Glomerular endothelial cell (primary cell): ENCODE results near the gene SAPCD2. TPM values are rescaled to one million over a fixed set of nuclear protein-coding genes. Genes with fewer than 3 reads are reported as not detected.
"Not testable (repeated sequence)": the region's sequence is repeated elsewhere in the genome, so short reads cannot be mapped to it uniquely, and the experiment has no call there.

Experiments used
- DNase-seq: peaks from one replicate; pipeline ENCODE4 v3.0.0-alpha.2; 2011; ENCODE audit warnings: low read depth, low spot score; ENCODE audit errors: extremely low read depth
- total RNA-seq: library from RNA; depleted of rRNA; stranded (reverse); fragments of >200 nt; gene quantifications from 2 replicates; pipeline ENCODE4 v1.2.3, GENCODE V29; 2015

The SAPCD2 gene
- total RNA-seq, 1 donor from 2014 or later: 6.7 TPM

DNA sequence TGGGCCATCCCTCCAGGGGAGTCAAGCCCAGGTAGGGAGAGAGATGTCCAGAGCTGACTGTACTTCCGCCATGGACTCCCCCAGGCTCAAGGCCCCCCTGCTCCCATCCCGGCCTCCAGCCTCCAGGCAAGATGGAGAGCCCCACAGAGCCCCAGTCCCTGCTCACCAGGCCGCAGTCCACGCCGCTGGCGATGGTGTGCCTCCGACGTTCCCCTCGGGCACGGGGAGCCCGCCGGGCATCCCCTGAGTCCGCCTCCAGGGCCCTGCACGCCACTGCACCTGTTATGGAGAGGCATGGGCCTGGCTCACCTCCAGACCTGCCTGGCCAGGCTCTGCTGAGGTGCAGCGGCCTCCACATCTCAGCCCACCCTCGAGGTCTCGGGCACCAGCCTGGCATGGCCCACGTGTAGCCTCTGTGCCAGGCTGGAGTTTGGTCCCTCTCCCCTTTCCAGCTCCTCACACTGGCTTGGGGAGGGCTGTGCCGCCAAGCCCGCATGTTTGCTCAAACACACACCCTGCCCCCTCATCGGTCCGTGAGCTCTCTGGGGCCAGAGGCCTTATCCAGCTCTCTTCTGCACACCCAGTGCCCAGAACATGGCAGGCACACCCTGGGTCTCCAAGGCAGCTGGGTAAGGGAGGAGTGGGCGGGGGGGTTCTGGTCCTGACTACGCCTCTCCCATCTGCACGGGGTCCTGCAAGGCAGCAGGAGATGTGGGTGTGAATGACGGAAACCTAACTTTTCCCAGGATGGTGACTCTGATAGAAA, 4.1 kb downstream of the SAPCD2 start:
- DNase-seq: no peak

DNA sequence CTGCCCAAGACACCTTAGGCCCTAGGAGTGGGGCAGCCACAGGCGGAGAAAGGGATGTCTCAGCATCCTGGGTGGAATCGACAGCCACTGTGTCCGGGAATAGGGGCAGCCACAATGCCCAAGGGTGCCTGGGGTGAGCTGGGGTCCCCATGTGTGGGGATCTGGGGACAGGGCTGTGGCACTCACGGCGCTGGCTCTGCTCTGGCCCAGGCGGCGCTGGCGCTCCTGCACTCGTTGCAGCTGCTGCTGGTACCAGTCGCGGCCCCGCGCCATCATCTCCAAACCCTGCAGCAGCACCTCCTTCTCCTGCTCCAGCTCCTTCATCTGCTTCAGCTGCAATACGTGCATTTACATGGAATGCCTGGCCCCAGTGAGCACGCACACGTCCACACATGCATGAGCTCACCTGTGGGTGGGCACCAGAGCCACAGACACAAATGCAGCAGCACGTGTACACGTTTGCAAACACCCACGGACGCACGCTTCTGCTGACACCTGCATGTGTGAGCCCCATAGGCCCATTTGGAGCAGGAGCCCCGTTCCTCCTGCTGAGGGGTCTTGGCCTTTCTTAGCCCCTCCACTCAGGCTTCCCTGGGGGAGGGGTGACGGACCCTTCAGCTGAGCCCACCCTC, 4.9 kb downstream of the SAPCD2 start:
- no peak for DNase-seq

DNA sequence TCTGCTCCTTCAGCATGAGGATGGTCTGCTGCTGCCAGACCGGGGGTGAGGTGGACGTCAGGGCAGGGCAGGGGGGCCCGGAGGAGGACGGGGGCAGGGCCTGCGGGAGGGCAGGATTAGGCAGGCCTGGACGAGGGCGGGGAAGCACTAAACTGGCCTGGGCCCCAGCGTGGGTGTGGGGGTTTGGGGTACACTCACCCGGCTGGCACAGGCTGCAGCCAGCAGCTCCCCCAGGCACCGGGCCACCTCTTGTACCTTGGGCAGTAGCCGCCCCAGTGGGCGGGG, 5.5 kb downstream of the SAPCD2 start:
- no peak for DNase-seq

DNA sequence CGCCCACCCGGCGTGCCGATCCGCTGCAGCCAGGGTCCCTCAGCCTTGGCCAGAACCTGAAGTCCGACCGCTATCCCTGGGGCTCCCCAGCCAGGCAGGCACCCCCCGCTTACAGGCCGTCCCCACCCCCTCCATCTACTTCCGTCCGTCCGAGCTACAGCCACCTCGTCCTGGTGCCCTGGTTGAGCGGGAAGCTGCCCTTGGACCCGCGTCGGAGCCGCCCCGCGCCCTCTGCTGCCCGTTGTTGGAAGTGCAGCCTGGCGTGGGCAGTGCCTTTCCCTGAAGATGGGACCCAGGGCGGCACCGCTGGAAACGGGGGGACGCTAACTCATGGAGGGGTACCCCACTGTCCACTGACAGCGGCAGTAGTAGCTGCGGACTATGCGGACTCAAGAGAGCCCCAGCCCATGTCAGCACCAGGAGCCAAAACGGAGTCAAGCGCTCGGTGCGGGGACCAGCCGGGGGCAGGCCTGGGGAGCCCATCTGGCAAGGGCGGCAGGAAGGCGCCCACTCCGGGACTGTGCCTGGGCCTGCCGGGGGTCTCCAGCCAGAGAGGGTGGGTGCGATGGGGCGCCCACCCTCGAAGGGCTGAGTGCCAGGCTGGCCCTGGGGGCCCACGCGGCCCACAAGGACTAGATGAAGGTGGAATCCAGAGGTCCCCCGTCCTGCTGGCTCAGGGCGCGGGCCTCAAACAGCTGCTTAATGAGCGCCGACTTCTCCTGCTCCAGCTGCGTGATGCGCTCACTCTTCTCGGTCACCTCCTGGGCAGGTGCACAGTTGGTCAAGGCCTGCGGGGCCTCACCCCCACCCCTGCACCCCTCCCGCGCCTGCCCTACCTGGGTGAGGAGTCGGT, 6.1 kb downstream of the SAPCD2 start:
- no peak for DNase-seq

DNA sequence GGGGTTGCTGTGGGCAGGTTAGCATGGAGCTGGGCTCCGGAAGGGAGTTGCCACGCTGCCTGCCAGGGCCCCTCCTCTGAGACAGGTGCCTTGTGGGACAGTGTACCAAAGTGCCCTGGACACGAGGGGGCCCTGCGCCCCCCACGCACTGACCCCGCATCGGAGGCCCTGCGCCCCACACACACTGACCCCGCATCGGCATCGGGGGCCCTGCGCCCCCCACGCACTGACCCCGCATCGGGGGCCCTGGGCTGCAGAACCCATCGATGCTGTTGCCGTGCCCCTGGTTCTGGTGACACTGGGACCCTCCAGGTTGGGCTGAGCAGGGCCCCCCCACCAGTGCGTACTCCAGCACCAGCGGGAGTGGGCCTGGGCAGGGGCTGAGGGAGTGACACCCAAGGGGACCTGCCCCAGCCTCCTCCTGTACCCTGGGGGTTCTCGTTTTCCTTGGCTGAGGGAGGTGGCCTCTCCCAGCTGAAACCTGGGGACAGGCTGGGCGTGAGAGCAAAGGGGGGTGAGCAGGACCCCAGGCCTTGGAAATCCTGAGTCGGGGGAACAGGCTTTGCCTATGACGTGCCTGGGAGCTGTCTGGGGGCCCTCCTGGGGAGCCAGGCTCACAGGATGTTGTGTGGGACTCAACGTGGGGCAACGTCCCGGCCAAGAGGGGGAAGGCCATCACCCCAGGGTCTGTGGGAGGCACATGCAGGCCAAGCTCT, 6.9 kb downstream of the SAPCD2 start:
- no peak for DNase-seq

DNA sequence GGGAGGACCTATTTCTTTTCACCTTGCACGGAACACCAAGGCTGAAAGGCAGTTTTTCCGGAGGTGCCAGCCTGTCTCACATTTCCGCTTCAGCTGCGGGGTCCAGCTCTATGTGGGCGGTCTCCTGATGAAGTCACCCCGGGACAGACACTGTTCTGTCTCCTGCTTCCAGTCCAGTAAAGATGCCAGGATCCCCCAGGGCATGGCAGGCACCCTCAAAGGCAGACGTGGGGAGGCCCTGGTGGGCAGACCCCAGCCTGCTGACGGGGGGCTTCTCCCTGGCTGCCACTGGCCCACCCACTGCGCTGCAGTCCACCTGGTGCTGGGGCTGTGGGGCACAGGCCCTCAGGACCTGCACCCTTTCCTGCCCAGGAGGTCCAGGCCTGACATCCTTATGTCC, 7.6 kb downstream of the SAPCD2 start:
- not testable (repeated sequence) for DNase-seq

DNA sequence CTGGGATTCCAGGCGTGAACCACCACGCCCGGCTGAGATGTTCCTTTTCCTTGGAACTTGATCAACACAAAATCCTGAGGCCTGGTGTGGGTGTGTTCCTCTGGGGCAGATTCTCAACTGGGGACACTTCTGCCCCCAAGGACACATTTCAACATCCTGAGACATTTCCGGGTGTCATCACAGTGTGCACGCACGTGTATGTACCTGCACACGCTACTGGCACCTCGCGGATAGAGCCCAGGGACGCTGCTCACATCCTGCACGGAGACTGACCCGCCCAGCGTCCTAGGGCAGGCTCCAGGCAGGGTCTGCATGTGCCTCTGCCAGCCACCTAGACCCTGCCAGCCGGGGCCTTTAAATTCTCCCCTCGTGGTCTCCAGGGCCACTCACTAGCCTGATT, 8.0 kb downstream of the SAPCD2 start:
- DNase-seq: no peak

DNA sequence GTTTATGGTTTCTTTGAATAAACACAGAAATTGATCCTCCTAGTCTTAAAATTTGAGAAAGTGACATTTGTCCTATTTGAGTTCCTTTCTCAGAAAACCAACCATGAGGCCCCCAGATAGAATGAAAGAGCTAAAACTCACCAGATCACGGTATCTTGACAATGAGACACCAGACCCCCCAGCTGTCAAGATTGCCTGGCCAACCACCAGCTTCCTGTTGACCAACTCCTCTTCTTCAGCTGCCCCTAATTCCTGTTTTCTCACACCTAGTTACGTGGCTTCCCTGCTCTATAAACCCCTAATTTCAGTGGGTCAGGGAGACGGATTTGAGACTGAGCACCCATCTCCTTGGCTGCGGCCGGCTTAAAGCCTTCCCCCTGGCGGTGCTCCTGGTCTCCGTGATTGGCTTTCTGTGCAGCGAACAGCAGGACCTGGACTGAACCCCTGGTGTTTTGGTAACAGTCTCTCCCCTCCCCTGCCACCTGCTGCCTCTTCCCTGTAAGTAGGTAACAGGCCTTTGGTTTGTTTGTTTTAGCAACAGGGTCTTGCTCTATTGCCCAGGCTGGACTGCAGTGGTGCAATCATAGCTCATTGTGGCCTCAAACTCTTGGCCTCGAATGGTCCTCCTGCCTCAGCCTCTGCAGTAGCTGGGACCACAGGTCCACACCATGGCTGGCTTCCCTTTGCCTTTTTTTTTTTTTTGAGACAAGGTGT, 11.7 kb downstream of the SAPCD2 start:
- no peak for DNase-seq

DNA sequence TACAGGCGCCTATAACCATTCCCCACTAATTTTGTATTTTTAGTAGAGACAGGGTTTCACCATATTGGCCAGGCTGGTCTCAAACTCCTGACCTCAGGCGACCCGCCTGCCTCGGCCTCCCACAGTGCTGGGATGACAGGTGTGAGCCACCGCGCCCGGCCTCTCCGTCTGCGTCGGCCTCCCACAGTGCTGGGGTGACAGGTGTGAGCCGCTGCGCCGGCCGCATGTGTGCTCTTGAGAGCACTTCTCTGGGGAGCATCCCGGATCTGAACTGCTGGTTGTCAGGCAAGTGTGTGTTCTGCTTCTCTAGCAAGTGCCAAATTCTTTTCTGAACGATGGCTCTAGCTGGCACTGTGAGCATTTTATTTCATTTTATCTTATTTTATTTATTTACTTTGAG, 12.8 kb downstream of the SAPCD2 start:
- DNase-seq: no peak

DNA sequence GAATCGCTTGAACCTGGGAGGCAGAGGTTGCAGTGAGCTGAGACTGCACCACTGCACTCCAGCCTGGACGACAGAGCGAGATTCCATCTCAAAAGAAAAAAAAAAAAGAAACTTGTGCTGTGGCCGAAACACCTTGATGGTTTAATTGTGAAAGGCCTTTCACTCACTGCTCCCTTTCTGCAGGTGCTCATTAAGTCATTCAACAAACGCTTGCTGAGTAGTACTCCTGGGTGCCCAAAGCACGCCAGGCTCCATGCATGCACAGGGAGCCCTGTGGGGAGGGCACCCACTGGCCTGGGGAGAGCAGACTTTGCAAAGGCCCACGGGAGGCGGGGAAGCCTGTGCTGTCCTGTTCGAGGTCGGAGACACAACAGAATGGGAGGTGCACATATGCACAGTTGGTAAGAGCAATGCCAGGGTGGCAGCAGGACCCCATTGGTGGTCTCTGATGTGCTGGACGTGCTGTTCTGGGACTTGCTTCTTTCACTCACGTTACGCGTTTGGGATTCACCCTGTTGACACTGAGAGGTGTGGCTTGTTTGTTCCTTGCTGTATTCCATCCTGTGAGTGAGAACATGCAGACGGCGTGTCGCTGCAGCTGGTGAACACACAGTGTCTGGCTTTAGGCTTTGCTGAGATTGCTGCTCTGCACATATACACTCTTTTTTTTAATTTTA, 13.5 kb downstream of the SAPCD2 start:
- DNase-seq: no peak

DNA sequence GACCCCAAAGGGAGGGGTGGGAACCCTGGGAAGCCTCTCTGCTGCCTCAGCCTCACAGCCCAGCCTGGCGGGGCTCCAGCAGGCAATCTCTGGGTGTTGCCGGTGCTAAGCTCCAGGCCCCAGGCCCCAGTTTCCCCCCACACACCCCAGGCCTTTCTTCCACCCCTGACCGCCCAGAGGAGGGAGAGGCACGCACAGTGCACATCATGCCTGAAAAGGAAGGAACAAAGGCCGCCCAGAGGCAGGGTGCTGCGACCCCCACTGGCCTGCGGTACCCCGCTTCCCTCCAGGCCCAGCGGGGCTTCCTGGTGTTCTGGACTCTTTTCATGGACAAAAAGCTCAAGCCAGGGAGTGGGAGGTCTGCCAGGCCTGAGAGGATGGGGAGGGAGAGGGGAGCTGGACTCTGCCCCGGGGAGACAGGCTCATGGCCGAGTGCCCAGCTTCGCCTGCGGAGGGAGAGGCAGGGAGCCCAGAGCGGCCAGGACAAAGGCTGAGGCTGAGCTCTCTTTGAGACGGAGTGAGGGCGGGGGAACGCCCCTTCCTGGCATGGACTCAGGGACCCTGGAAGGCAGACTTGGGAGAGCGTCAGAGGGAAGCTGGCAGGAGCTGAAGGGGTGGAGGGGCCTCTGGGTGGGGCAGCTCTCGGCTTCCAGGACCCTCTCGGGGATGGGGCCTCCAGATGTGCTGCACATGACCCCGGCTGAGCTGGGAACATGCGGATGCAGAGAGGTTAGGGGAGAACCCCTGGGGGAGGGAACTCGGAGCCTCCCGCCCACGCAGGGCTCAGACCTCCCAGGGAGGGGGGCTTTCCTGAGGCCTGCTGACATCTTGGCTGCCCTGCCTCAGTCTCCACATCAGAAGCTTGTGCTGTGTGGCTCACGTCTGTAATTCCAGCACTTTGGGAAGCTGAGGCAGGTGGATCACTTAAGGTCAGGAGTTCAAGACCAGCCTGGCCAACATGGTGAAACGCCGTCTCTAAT, 14.7 kb downstream of the SAPCD2 start:
- no peak for DNase-seq

DNA sequence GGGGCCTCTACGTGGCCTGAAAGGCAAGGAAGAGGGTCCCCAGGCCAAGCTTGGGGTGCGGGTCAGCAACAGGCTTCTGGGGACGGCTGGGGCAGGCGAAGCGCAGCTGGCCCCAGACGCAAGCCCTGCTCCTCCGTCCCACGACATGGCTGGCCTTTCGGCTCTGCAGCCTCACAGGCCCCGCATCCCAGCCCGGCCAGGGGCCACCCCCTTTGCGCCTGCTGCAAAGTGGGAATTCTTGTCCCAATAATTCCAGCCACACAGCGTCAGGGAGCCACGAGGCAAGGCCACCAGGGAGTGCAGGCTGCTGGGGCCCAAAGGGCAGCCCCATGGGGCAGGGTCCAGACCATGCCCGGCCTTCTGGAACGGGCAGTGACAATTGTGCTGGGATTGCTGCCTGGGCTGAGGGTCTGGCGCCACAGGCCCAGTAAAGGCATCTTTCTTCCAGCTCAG, 15.4 kb downstream of the SAPCD2 start:
- DNase-seq: no peak

DNA sequence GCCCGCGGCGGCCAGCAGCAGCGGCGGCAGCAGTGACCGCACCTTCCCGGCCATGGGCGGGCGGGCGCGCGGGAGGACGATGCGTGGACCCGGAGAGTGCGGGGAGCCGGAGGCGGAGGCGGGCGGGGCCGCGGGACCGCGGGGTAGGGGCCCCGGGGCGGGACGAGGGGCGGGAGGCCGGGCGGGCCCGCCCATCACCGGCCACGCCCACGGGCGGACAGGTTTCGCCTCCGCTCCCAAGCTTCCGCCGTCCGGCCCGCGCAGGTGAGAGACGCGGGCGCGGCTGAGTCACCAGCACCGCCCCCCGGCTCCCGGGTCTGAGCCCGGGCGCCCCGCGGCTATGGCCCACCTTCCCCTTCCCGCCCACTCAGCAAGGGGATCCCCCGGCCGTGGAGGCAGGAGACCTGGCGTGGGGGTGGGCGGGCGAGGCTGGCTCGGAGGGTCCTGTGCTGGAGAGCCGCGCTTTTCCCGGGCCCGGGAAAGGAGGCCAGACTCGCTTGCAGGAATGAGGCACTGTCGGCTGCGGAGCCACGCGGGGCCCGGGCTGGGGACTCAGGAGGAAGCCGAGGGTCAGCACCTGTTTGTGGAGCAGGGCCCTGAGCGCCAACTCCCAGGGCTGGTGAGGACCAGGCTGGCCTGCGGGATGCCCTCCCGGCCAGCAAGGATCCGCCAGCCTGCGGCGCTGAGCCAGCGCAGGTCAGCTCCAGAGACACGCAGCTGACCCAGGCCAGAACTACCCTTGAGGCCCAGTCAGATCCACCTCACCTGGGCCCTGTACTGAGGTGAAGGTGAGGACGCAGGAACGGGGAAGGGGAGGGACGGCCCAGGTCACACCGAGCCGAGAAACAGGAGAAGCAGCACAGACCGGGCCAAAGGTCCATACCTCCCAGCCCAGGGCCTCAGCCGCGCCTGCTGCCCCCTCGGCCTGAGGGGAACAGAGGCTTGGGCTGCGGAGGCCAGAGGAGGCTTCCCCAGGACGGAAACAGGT, 16.1 kb downstream of the SAPCD2 start, which contains the start of gene ENTPD2:
Gene ENTPD2, minus strand, starts transcription at position 118 of the 988 bp plus-strand sequence. Its CDS starts 64 bp downstream, at position 54.
- no peak for DNase-seq

DNA sequence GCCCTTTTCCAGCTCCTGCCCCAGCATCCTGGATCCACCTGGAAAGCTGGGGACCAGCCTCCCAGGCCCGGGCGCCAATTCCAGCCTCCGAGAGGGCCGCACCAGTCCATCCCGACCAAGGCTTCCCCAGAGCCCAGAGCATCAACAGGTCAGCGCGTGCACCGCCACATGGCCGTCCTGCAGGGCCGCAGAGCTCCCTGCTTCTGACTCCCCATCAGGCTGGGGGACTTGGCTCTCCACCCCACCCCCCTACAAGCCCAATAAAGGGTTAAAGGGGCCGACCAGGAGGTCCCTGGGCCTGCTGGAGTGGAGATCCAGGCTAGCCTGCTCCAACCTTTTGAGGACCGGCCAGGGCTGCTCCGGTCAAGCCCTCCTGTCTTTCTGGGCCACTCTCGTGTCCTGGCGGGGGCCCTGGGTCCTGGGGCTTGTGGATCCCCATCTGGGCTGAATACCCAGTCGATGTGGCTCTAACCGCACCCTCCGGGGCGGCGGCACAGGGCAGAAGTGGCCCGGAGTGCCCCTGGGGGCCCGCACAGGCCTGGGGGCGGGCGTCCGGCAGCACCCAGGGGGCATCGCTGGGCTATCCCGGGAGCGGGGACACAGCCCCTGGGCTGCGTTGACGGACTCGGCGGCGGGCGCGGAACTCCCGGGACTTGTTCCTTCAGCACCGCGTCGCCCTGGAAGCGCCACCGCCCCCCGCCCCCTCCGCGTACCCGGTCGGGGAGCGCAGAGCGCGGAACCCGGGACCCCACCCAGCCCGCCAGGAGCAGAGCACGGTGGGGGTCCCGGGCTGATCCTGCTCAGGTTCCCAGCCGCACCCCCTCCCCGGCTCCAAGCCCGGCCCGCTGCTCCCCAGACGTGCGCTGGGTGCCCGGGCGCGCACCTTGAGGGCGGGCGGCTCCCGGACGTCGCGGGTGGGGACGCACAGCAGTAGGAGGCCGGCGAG, 17.1 kb downstream of the SAPCD2 start:
- DNase-seq: no peak

DNA sequence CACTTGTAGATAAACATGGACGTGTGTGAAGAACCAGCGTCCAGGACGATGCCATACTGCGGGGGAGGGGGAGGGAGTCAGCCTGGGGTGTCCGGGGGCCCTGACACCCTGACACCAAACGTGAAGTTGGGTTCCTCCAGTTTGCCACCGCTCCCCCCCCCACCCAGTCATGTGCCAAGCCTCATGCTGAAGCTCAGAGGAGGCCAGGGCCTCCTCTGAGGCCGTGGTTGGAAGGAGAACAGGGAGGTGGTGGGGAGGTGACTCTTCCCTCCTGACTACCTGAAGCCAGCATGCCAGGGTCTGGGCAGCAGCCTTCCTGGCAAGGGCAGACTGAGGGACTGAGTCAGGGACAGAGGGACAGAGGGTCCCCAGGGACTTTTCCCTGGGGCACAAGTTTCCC, 18.1 kb downstream of the SAPCD2 start:
- DNase-seq: no peak

DNA sequence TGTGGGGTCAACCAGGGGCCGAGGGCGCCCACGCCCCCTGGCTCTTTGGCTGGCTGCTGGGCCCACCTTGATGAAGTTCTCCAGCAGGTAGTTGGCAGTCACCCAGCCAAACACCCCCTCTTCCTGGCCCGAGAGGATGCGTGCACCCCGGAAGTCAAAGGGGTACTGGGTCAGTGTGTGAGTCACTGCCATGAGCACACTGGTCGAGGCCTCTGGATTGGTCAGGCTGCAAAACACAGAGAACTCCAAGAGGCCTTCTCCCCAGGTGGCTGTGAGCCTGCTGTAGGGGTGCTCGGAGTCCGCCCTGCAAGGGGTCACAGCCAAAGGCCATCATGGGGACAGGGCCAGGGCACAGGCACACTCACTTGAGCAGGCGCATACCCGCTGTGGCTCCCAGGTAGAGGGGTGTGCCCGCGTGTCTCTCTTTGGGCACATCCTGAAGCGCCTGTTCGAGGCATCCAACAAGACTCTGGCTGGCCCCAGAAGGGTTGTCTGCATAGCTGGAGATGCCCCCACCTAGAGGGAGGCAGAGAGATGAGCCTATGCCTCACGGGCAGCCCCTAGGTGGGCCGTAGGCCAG, 19.1 kb downstream of the SAPCD2 start:
- no peak for DNase-seq
